Measurements from ENCODE around the gene AFF1.

The AFF1 gene, protein sequence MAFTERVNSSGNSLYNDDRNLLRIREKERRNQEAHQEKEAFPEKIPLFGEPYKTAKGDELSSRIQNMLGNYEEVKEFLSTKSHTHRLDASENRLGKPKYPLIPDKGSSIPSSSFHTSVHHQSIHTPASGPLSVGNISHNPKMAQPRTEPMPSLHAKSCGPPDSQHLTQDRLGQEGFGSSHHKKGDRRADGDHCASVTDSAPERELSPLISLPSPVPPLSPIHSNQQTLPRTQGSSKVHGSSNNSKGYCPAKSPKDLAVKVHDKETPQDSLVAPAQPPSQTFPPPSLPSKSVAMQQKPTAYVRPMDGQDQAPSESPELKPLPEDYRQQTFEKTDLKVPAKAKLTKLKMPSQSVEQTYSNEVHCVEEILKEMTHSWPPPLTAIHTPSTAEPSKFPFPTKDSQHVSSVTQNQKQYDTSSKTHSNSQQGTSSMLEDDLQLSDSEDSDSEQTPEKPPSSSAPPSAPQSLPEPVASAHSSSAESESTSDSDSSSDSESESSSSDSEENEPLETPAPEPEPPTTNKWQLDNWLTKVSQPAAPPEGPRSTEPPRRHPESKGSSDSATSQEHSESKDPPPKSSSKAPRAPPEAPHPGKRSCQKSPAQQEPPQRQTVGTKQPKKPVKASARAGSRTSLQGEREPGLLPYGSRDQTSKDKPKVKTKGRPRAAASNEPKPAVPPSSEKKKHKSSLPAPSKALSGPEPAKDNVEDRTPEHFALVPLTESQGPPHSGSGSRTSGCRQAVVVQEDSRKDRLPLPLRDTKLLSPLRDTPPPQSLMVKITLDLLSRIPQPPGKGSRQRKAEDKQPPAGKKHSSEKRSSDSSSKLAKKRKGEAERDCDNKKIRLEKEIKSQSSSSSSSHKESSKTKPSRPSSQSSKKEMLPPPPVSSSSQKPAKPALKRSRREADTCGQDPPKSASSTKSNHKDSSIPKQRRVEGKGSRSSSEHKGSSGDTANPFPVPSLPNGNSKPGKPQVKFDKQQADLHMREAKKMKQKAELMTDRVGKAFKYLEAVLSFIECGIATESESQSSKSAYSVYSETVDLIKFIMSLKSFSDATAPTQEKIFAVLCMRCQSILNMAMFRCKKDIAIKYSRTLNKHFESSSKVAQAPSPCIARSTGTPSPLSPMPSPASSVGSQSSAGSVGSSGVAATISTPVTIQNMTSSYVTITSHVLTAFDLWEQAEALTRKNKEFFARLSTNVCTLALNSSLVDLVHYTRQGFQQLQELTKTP

DNA sequence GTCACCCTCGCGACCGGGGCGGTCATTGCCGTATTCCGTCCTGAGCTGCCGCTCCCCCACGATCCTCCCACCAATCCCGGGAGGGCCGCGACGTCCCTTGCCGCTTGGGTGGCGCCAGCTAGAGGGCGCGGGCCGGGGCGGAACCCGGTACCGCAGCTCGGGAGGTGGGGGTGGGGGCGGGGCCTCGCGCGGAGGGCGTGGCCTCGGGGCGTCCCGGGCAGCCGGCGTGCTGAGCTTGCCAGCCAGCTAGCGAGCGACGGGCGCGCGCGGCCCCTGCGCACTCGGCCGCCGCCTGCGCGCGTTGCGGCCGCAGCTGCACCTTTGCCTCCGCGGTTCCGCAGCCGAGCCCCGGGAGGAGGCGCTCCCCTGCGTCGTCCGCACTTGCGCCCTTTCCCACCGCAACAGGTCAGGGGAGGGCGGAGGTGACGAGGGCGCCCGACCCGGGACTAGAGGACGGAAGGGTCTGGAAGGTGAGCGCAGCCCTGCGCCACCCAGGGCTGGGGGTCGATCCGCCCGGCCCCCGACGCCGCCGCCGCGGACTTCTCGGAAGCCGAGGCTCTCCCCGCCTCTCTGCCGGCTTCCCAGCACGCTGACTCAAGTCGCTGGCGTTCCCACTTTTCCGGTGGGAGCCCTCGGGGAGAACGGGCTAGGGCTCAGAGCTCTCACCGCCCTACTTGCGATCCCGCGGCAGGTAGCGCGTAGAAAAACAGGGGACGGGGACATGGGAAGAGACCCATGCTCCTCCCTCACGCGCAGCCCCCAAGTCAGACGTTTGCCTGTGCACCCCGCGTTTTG lies at the start of gene AFF1:
TSS of gene AFF1 (plus strand) at position 241 of the 795 bp plus-strand sequence. CDS start 13,523 bp downstream, outside the sequence.
- no peaks in the 10 kb centered on the region for H3K9me3 ChIP-seq (ENCODE audit: control insufficient read depth, insufficient read depth, low read length)
- H3K9ac ChIP-seq (ENCODE audit: low read depth, low read length), result peak within 1 kb of the TSS; percentile 98
- H3K4me1 ChIP-seq (ENCODE audit: insufficient read depth, low read length), result peaks cover 15% of the 10 kb centered on the region
- no peaks in the 10 kb centered on the region for H3K36me3 ChIP-seq (ENCODE audit: insufficient read depth, low read length)

DNA sequence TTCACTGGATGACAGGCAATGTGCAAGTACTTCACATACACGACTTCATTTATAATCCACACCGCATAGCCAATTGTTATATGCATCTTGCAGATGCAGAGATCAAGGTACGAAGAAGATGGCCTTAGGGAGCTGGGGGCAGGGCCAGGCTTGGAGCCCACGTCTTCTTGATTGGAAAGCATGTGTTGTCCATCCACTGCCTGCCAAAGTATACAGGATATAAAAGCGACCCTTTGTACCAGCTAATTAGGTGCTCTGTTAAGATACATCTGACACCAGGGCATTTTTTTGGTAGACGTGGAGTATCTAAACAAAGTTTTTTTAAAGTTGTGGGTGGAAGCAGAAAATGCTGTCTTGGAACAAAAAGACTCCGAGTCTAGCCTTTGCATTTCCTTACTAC lies 44.0 kb upstream of the AFF1 start:
- Histone ChIP-seq H3K4me1 (ENCODE audit: insufficient read depth, low read length) (peaks cover 10% of the 10 kb centered on the region), H3K9me3 (ENCODE audit: control insufficient read depth, insufficient read depth, low read length) (no peaks in the 10 kb centered on the region), H3K9ac (ENCODE audit: low read depth, low read length) (peak overlapping the region; percentile 89; the same call in 1 of the 2 replicates), H3K36me3 (ENCODE audit: insufficient read depth, low read length) (no peaks in the 10 kb centered on the region)

DNA sequence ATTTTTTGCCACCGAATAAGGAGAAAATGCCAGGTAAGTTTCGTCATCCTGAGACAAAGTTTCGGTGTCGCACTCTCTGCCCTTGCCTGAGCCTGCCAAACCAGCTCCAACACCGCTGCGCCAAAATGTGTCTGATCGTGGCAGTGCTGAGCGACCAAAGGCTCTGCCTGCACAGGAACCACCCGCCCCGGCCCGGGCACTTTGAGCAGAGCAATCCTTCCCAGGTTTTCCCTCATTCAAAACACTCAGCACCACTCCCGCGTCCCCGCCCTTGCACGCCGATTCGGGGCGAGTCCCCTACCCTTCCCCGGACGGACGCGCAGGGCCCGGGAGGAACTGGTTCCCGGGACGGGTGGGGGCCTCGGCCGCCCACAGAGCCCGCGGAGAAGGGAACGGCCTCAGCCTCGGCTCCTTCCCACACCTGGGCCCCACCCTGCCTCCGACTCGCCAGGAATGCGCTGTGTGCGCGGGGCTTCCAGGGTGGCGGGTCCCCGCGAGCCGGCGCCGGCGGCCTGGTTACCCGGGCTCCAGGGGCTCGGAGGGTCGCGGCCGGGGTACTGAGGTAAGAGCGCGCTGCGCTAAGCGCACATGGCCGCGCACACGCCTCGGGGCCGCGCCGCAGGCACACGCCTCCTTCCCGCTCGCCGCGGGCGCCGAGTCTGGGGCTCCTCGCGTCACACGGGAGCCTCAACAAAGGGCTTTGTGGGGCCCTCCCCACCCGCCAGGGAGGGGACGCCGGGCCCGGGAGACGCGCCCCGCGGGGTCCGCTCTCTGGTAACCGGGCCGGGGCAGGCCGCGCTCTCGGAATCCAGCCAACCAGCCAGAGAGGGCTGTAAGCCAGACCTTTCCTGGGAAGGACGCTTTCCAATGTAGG lies 42.8 kb upstream of the AFF1 start, which contains the start of gene C4orf36:
TSS of gene C4orf36 (minus strand) at position 661 of the 874 bp plus-strand sequence. CDS start 902 bp downstream, outside the sequence.
- H3K9ac ChIP-seq (ENCODE audit: low read depth, low read length), result peak within 1 kb of the TSS; percentile 89
- no peaks in the 10 kb centered on the region for H3K9me3 ChIP-seq (ENCODE audit: control insufficient read depth, insufficient read depth, low read length)
- H3K4me1 ChIP-seq (ENCODE audit: insufficient read depth, low read length), result peaks cover 10% of the 10 kb centered on the region
- H3K36me3 ChIP-seq (ENCODE audit: insufficient read depth, low read length), result no peaks in the 10 kb centered on the region

DNA sequence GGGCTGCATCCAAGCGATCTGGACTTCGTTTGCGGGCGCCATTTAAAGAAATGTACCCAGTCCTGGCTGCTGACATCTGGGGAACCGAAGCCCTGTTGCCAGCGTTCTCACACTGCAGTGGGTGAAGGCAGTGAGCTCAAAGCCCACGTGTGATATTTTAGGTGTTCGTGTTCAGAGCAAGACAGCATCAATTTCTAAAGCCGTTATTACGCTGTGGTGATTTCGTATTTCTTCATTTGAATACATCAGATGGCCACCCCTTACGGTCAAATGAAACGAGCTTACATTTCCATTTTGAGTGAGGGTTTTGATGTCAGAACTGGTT lies 42.2 kb upstream of the AFF1 start:
- Histone ChIP-seq H3K36me3 (ENCODE audit: insufficient read depth, low read length) (no peaks in the 10 kb centered on the region), H3K9me3 (ENCODE audit: control insufficient read depth, insufficient read depth, low read length) (no peaks in the 10 kb centered on the region), H3K4me1 (ENCODE audit: insufficient read depth, low read length) (peaks cover 10% of the 10 kb centered on the region), H3K9ac (ENCODE audit: low read depth, low read length) (peak overlapping the region; percentile 89)

DNA sequence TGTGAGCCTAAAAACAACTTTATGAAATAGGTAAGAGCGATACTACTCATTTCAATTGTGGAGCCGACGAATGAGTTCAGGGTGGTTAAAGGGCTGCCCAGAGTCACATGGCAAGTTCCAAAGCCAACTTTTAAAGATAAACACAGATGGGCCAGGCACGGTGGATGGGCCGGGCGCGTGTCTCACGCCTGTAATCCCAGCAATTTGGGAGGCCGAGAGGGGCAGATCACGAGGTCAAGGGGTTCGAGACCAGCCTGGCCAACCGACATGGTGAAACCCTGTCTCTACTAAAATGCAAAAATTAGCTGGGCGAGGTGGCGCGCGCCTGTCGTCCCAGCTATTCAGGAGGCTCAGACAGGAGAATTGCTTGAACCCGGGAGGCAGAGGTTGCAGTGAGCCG lies 41.7 kb upstream of the AFF1 start:
- no peaks in the 10 kb centered on the region for H3K36me3 ChIP-seq (ENCODE audit: insufficient read depth, low read length)
- H3K4me1 ChIP-seq (ENCODE audit: insufficient read depth, low read length), result peaks cover 10% of the 10 kb centered on the region
- H3K9ac ChIP-seq (ENCODE audit: low read depth, low read length), result peak overlapping the region; percentile 89
- H3K9me3 ChIP-seq (ENCODE audit: control insufficient read depth, insufficient read depth, low read length), result no peaks in the 10 kb centered on the region

DNA sequence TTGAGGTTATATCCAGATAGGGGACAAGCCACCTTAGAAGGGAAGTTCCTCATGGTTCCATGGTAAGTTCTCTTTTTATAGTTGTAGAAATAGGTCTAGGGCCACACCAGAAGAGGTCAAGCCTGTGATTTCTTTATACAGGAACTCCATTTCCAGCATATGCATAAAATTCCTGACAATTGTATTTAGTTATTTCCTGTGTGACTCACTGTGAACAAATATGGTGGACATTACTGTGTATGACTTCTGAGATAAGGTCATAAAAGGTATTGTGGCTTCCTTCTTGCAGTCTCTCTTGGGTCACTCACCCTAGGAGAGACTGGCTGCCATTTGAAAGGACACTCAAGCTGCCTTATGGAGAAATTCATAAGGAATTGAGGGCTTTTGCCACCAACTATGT lies 40.4 kb upstream of the AFF1 start:
- Histone ChIP-seq H3K9me3 (ENCODE audit: control insufficient read depth, insufficient read depth, low read length) (no peaks in the 10 kb centered on the region), H3K36me3 (ENCODE audit: insufficient read depth, low read length) (no peaks in the 10 kb centered on the region), H3K4me1 (ENCODE audit: insufficient read depth, low read length) (peaks cover 10% of the 10 kb centered on the region), H3K9ac (ENCODE audit: low read depth, low read length) (no peak overlapping the region)

DNA sequence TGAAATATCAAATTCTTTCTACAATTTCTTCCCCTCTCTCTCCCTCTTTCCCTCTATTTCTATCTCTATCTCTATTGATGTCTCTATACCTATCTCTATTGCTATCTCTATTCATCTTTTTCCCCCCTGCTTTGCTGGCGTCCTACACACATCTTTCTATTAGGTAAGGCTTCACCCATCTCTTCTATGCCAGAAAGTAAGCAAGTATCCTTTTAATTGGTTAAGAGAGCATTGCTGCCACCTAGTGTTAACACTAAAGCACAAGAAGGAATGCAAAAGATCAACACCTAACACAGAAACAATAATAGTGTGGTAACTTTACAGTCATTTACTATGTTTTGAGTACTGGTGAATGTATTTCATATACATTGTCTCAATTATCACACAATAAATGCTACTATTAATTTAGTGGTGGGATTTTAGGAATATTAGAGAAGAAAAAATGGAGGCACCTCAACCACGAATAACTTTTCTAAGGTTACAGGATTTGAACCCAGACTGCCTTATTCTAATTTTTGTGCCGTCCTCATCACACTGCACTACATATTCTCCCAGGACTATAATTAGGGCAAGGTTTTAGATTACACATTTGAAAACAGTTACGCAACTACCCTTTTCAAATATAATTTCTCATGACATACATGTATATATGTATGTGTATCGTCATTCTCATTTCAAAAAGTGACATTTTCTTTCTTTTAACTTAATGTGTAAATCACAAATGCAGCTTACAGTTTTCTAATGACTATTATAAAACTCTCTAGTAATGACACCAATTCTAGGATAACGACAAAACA lies 38.9 kb upstream of the AFF1 start:
- Histone ChIP-seq H3K4me1 (ENCODE audit: insufficient read depth, low read length) (peaks cover 7% of the 10 kb centered on the region), H3K9ac (ENCODE audit: low read depth, low read length) (no peak overlapping the region), H3K9me3 (ENCODE audit: control insufficient read depth, insufficient read depth, low read length) (no peaks in the 10 kb centered on the region), H3K36me3 (ENCODE audit: insufficient read depth, low read length) (no peaks in the 10 kb centered on the region)

DNA sequence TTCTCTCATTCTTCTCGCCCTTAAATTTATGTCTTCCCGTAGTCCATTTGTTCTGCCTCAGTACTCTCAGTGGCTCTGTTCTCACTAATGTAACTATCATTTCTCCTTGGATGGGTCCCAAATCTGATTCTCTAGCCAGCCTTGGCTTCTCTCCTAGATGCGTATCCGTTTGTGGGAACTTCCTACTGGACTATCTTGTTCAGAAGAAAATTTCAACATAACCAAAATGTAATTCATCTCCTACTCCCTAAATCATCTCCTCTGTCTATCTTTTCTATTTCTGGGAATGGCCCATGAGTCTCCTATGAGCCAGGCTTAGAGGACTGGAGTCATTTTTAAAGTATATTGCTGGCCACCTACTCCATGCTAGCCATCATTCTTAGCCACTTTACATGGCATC lies 38.2 kb upstream of the AFF1 start:
- H3K9me3 ChIP-seq (ENCODE audit: control insufficient read depth, insufficient read depth, low read length), result no peaks in the 10 kb centered on the region
- H3K4me1 ChIP-seq (ENCODE audit: insufficient read depth, low read length), result no peaks in the 10 kb centered on the region
- no peak overlapping the region for H3K9ac ChIP-seq (ENCODE audit: low read depth, low read length)
- H3K36me3 ChIP-seq (ENCODE audit: insufficient read depth, low read length), result no peaks in the 10 kb centered on the region

DNA sequence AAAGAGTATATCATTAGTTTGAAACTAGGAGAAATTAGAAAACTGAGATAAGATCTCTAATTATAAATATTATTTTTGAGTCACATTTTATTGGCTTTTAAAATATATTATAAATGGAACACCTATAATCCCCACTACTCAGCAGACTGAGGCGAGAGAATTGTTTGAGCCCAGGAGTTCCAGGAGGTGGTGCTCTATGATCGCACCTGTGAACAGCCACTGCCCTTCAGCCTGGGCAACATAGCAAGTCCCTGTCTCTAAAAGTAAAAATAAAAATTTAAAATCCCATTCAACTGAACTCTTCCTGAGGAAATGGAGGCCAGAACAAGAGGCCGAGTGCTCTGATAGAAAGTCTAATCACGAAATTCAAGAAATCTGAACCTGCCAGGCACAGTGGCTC lies 36.2 kb upstream of the AFF1 start:
- H3K36me3 ChIP-seq (ENCODE audit: insufficient read depth, low read length), result no peaks in the 10 kb centered on the region

DNA sequence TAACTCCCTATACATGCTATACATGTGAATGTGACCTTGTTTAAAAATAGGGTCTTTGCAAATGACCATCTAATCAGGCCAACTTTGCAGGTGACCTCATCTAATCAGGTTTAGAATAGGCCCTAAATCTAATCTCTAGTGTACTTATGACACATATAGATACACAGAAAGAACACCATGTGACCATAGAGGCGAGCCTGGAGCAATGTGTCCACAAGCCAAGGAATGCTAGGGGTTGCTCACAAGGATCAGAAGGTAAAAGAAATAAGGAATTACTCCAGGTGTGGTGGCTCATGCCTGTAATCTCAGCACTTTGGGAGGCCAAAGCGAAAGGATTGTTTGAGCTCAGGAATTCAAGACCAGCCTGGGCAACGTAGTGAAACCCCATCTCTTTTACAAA lies 32.9 kb upstream of the AFF1 start:
- H3K4me1 ChIP-seq (ENCODE audit: insufficient read depth, low read length), result no peaks in the 10 kb centered on the region
- H3K36me3 ChIP-seq (ENCODE audit: insufficient read depth, low read length), result no peaks in the 10 kb centered on the region
- no peaks in the 10 kb centered on the region for H3K9me3 ChIP-seq (ENCODE audit: control insufficient read depth, insufficient read depth, low read length)
- H3K9ac ChIP-seq (ENCODE audit: low read depth, low read length), result no peak overlapping the region

More for the DNA sequence above, 36.2 kb upstream of the AFF1 start:
- no peaks in the 10 kb centered on the region for H3K4me1 ChIP-seq (ENCODE audit: insufficient read depth, low read length)
- H3K9ac ChIP-seq (ENCODE audit: low read depth, low read length), result no peak overlapping the region
- H3K9me3 ChIP-seq (ENCODE audit: control insufficient read depth, insufficient read depth, low read length), result no peaks in the 10 kb centered on the region

DNA sequence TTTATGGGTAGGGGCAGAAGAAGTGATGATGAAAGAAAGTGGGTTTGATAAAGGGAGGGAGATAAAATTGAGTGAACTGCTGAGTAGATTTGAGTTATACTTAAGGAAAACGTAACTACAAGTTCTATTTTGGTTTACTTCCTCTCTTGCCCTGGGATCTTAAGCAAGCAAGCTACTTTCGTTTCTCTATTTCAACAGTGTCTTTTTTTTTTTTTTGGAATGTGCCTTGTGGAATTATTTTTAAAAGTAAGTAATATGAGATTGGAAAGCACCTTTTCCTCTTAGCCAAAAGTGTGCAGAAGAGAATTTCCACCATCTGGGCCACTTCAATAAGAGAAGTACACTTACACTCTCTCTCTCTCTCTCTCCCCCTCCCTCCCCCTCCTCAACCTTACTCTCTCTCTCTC lies 26.6 kb upstream of the AFF1 start:
- Histone ChIP-seq H3K36me3 (ENCODE audit: insufficient read depth, low read length) (no peaks in the 10 kb centered on the region), H3K4me1 (ENCODE audit: insufficient read depth, low read length) (peaks cover 3% of the 10 kb centered on the region; the same call in 1 of the 2 replicates), H3K9me3 (ENCODE audit: control insufficient read depth, insufficient read depth, low read length) (no peaks in the 10 kb centered on the region), H3K9ac (ENCODE audit: low read depth, low read length) (no peak overlapping the region)

DNA sequence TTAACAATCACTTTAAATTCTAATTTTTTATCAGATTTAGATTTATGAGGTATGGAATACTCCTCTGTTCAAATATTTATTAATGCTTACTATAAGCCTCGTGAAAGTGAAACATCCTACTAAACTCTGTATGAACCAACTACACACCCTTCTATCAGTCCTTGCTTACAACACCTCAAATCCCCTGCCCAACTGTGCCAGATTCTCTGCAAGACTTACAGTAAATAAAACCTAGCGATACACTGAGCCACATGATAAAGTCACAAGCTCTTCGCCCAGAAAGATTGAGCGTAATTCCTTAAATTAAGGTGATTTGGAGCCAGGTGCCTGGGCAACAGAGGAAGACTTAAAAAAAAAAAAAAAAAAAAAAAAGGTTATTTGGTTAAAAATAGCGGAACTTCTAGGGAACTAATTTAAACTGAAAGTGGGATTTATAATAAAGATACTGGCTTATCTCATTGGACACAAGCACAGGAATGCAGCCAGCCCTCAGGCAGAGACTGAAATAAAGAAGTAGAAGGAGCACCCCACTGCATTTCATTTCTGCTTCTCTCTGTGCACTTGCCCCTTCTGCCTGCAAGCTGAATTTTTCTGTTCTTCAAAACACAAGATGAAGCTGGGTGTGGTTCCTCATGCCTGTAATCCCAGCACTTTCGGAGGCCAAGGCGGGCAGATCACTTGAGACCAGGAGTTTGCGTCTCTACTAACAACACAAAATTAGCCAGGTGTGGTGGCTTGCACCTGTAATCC lies 25.1 kb upstream of the AFF1 start:
- Histone ChIP-seq H3K9me3 (ENCODE audit: control insufficient read depth, insufficient read depth, low read length) (no peaks in the 10 kb centered on the region), H3K4me1 (ENCODE audit: insufficient read depth, low read length) (peaks cover 3% of the 10 kb centered on the region; the same call in 1 of the 2 replicates), H3K36me3 (ENCODE audit: insufficient read depth, low read length) (no peaks in the 10 kb centered on the region), H3K9ac (ENCODE audit: low read depth, low read length) (no peak overlapping the region)
